GM12872 (cell line): ENCODE results near the gene TEX2.

Experiments used
- TF ChIP-seq, protein P1 (sequence below): IDR thresholded peaks from 3 replicates; pipeline ENCODE4 v1.5.1; 2011; ENCODE audit warnings: low read depth, mild to moderate bottlenecking, low read length, moderate library complexity; ENCODE audit not compliant: insufficient read depth

Gene TEX2

DNA sequence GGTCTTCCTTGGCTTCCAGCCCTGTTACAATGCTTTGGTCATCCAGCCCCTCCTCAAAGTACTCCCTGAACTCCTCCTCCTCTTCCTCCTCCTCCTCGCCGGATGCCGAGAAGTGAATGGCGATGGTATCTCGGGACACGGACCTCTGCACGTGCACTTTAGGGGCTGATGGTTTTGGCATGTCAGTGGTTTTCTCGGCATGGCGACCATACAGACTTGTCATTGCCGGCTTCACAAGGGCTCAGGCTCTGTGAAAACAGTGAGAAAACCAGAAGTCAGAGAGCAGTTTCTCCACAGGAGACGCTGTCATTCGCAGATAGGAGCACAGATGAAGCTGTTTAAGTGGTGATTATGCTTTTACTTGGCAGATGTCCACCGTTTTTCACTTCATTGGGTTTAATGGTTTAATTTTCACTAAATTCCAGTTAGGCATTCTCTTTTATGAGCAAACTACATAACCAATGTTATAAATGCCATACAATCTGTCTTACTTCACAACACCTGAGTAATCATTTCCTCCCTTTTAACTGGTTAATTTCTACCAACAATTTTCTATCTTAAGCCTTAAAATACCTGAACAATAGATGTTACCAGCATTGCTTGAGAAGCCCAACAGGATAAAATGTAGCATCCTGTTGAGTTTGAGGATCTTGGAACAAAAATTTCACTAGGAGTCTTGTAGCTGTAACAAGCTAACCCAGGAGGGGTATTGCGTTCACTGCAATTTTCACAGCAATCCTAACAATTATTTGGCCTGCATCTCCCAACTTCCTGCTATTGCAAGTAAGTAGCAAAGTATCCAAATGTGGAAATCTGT, 48.9 kb downstream of the TEX2 start:
- TF ChIP-seq, protein P1, sequence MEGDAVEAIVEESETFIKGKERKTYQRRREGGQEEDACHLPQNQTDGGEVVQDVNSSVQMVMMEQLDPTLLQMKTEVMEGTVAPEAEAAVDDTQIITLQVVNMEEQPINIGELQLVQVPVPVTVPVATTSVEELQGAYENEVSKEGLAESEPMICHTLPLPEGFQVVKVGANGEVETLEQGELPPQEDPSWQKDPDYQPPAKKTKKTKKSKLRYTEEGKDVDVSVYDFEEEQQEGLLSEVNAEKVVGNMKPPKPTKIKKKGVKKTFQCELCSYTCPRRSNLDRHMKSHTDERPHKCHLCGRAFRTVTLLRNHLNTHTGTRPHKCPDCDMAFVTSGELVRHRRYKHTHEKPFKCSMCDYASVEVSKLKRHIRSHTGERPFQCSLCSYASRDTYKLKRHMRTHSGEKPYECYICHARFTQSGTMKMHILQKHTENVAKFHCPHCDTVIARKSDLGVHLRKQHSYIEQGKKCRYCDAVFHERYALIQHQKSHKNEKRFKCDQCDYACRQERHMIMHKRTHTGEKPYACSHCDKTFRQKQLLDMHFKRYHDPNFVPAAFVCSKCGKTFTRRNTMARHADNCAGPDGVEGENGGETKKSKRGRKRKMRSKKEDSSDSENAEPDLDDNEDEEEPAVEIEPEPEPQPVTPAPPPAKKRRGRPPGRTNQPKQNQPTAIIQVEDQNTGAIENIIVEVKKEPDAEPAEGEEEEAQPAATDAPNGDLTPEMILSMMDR = no peak

DNA sequence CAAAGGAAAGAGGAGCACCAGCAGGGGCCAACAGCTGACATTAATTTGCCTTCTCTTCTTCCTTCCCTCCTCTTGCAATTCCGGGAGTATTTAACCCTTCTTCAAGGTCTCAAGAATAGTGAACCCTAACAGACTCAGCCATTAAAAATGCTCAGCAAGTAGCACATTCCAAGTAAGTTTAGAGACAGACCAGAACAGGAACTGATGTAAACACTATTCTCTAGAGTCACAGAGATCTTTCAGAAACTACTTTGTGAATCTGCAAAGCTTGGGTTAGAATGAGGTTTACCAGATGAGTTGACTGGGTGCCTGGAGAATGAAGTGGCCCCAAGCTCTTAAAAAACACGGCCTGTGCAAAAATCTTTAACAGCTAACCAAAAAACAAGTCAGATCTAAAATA, 50.9 kb downstream of the TEX2 start:
- TF ChIP-seq, protein P1 = no peak

DNA sequence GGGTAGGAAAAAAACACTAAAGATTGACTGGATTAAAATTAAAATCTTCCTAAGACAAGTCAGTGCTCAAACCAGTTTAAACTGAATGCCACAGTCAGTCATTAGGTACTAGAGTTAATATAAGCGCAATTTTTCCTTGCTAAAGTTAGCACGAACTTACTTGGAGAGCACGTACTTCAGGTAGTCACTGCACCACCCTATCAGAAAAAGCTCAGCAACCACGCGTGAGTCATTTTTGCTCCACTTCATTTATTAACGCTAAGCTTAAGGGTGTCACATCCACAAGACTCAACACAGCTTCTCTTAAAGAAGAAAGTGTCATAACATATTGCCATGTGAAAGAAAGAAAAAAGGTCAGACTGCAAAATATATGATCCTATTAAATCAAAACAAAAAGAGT, 53.1 kb downstream of the TEX2 start:
- TF ChIP-seq, protein P1 = no peak

DNA sequence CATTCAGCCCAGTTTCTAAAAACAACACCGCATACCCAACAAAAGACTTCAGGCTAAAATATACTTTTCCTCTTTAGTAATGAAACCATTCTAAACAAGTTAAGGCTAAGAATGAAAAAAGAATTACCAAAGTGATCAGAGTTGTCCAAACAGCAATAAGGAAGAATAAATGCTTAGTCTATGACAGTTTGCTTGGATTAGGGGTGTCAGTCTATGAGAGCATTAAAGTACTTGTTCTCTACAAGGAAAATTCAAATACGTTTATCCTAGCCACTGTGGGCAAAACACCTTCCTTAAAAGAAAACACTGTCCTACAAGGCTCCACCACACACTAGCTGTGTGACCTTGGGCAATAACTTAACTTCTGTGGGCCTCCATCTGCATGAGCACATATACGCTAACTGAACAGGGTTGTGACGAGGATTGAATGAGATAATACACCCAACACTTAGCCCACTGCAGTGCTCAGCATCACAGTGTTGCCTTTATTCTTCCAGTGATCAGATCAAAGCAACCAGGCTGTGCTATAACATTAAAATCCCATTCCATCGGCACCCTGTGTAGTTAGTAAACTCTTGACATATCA, 53.6 kb downstream of the TEX2 start:
- TF ChIP-seq, protein P1 = no peak

DNA sequence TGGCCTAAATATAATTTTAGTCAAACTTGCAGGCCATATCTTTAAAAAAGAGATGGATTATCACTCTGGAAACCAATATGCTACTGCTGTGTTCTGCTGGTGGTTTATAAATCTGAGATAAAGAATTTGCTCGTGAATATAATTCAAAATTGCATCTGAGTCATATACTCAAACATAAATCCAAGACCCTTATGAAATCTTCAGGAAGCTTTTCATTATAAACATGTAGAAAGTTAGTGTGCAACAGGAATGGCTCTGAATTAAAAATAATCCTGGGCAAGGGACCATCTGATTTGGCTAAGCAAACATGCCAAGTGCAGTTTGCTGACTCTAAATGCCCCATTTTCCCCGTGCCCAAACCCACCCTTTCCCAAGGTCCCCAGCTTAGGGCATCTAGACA, 57.3 kb downstream of the TEX2 start:
- TF ChIP-seq, protein P1 = no peak

DNA sequence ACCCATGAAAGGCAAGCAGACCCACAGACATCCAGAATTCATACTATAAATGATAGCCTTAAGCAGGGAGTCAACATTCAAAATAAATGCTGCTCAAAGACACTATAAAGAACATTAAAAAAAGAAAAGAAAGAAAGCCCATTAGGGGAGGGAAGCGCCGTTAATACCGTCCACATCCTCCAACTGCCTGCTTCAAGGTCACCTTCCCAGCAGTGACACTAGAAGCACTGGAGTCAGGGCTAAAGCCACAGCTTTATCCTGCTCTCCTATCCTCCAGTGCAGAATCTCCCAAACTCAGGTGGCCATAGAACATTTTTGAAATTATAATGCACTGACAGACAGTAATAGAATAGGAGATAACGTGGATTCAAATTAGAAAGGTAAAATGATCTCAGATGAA, 59.4 kb downstream of the TEX2 start:
- TF ChIP-seq, protein P1 = no peak

DNA sequence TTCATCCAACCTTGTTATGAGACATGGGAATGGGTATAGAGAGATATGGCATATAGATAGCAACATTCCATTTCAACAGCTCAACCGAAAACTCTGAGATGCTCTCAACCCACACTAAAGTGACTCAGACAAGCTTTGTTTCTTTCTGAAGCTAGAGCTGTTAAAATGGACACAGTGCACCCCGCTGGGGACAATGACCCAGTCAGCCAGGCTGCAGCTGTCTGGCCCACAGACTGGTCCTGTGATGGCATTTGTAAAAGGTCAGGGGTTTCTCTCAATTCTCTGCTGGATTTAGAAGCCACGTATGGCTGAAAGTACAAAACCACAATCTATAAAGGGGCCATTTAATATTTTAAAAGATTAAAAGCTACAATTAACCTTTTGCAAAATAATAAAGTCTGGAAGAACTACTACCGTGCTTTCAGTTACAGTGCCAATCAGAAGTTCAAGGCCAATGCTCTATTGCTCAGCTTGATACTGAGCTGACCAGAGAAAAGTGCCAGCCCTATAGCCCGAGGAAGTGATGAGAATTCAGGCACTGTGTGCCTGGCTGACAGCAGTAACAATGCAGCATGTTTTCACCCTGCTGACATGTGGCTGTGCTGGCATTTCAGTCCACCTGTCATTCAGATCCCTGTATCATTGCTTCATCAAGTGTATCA, 60.2 kb downstream of the TEX2 start:
- TF ChIP-seq, protein P1 = no peak
